ENCODE results near the gene SLC22A23. TPM values are rescaled to one million over a fixed set of nuclear protein-coding genes. Genes with fewer than 3 reads are reported as not detected.

Gene SLC22A23
- total RNA-seq, 1 donor from 2014 or later: 19.2 TPM

DNA sequence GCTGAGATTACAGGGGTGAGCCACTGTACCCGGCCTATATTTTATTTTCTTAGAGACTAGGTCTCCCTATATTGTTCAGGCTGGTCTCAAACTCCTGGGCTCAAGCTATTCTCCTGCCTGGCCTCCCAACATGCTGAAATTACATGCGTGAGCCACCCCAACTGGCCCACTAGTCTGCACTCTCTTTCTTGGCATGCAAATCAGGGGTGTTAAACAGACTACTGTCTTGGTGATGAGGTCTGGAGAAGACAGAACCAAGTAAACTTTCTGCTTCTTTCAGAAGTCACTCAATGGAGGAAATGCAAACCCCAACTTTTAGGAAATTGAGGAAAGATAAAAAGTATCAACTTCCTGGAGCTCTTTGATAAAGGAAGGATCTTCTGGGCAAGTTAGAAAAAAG, 221.4 kb downstream of the SLC22A23 start:
- no peak for DNase-seq
- no peak overlapping the region for H3K27ac ChIP-seq
- TF ChIP-seq, protein P1, sequence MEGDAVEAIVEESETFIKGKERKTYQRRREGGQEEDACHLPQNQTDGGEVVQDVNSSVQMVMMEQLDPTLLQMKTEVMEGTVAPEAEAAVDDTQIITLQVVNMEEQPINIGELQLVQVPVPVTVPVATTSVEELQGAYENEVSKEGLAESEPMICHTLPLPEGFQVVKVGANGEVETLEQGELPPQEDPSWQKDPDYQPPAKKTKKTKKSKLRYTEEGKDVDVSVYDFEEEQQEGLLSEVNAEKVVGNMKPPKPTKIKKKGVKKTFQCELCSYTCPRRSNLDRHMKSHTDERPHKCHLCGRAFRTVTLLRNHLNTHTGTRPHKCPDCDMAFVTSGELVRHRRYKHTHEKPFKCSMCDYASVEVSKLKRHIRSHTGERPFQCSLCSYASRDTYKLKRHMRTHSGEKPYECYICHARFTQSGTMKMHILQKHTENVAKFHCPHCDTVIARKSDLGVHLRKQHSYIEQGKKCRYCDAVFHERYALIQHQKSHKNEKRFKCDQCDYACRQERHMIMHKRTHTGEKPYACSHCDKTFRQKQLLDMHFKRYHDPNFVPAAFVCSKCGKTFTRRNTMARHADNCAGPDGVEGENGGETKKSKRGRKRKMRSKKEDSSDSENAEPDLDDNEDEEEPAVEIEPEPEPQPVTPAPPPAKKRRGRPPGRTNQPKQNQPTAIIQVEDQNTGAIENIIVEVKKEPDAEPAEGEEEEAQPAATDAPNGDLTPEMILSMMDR (IDR thresholded peaks at IDR 0.05): no peak
- intact Hi-C loops (cut with DNase I): no loop called here
- H3K9me3 ChIP-seq: no peaks in the 10 kb centered on the region
- no peak for ATAC-seq
- H3K36me3 ChIP-seq: no peaks in the 10 kb centered on the region
- peaks cover 7% of the 10 kb centered on the region for H3K4me1 ChIP-seq
- peaks cover 54% of the 10 kb centered on the region for H3K27me3 ChIP-seq
- no peak overlapping the region for H3K4me3 ChIP-seq

GRCh38 chr6:3233904-3234303, 222.9 kb downstream of the SLC22A23 start:
- H3K9me3 ChIP-seq: no peaks in the 10 kb centered on the region
- H3K4me3 ChIP-seq: no peak overlapping the region
- TF ChIP-seq, protein P1 (IDR thresholded peaks at IDR 0.05): no peak
- peaks cover 69% of the 10 kb centered on the region for H3K27me3 ChIP-seq
- intact Hi-C loops (cut with DNase I): no loop called here
- H3K36me3 ChIP-seq: no peaks in the 10 kb centered on the region
- peaks cover 20% of the 10 kb centered on the region for H3K4me1 ChIP-seq
- H3K27ac ChIP-seq: no peak overlapping the region
- DNase-seq (no peak), ATAC-seq (no peak)

DNA sequence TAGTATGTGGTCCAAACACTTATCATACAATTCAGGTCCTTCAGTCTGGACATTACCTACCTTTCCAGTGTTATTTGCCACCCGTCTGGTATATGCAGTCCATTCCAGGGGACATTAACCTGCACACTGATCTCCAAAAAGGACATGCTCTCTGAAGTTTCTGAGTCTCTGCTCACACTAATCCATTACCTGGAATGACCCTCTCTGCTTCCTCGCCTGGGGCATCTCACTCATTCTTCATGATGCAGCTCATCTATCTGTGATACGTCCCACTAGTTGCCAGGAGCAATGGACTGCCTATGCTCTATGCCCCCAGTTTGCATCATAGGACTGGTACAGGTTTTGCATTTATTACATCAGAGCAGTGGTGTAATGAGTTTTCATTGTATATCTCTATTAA, 223.5 kb downstream of the SLC22A23 start:
- H3K36me3 ChIP-seq: no peaks in the 10 kb centered on the region
- H3K4me3 ChIP-seq: no peak overlapping the region
- H3K4me1 ChIP-seq: peaks cover 25% of the 10 kb centered on the region
- H3K27ac ChIP-seq: no peak overlapping the region
- ATAC-seq: no peak
- intact Hi-C loops (cut with DNase I): no loop called here
- H3K9me3 ChIP-seq: no peaks in the 10 kb centered on the region
- TF ChIP-seq, protein P1 (IDR thresholded peaks at IDR 0.05): no peak
- H3K27me3 ChIP-seq: peaks cover 75% of the 10 kb centered on the region
- DNase-seq: no peak

- DNase-seq (no peak), ATAC-seq (no peak)
- no peaks in the 10 kb centered on the region for H3K36me3 ChIP-seq
- TF ChIP-seq, protein P1 (IDR thresholded peaks at IDR 0.05): no peak
- peaks cover 85% of the 10 kb centered on the region for H3K27me3 ChIP-seq
- H3K9me3 ChIP-seq: no peaks in the 10 kb centered on the region
- H3K4me3 ChIP-seq: peak overlapping the region; percentile 52
- no peak overlapping the region for H3K27ac ChIP-seq
- intact Hi-C loops (cut with DNase I): no loop called here
- H3K4me1 ChIP-seq: peaks cover 36% of the 10 kb centered on the region
Measured at GRCh38 chr6:3232017-3232945, 224.6 kb downstream of the SLC22A23 start.

DNA sequence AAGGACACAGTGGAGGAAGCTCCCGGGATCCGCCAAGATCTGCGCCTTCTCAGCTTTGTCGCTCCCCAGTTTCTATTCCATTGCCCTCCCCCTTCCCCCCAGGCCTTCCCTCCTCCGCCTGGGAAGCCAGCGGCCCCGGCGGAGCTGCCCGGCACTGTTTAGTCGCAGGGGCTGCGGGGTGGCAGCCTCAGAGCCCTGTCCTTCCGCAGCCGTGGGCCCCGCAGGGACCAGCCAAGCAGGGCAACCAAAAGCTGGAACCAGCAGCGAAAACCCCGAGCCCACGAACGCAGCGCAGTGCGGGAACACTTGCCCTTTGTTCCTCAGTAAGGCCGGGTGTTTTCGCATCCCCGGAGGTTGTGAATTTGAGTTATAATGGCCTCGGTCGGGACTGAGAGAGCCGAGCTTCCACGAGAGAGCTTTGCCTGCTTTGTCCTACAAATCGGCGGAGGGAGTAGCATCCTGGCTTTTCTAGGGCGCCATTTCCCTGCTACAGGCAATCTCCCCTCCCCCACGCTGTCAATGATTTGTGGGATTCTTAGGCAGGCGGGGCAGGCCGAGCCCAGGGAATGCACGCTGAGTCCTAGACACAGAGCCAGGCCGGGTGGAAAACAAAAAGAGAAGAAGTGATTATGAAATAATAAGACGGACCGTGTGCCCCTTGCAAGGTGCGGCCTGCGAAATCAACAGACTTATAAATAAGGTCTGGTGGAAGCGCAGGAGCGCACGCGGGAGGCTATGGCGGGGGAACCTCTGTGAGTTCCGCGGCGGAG, 225.4 kb downstream of the SLC22A23 start:
- Histone ChIP-seq H3K27ac (peak overlapping the region; percentile 48), H3K4me3 (peak overlapping the region; percentile 52), H3K36me3 (no peaks in the 10 kb centered on the region), H3K9me3 (no peaks in the 10 kb centered on the region), H3K27me3 (peaks cover 85% of the 10 kb centered on the region), H3K4me1 (peaks cover 43% of the 10 kb centered on the region)
- intact Hi-C loops (cut with DNase I): no loop called here
- DNase-seq: peak; percentile 84
- peak; percentile 87 for ATAC-seq
- TF ChIP-seq, protein P1 (IDR thresholded peaks at IDR 0.05): no peak
